GM18907 (cell line): ENCODE measurements around the gene BRI3.

Experiments used
- ATAC-seq: cut with Tn5 transposase; IDR thresholded peaks from one replicate; pipeline ENCODE4 v1.9.1; 2021; ENCODE audit warnings: mild to moderate bottlenecking, moderate library complexity; ENCODE audit not compliant: unreplicated experiment

Gene BRI3

DNA sequence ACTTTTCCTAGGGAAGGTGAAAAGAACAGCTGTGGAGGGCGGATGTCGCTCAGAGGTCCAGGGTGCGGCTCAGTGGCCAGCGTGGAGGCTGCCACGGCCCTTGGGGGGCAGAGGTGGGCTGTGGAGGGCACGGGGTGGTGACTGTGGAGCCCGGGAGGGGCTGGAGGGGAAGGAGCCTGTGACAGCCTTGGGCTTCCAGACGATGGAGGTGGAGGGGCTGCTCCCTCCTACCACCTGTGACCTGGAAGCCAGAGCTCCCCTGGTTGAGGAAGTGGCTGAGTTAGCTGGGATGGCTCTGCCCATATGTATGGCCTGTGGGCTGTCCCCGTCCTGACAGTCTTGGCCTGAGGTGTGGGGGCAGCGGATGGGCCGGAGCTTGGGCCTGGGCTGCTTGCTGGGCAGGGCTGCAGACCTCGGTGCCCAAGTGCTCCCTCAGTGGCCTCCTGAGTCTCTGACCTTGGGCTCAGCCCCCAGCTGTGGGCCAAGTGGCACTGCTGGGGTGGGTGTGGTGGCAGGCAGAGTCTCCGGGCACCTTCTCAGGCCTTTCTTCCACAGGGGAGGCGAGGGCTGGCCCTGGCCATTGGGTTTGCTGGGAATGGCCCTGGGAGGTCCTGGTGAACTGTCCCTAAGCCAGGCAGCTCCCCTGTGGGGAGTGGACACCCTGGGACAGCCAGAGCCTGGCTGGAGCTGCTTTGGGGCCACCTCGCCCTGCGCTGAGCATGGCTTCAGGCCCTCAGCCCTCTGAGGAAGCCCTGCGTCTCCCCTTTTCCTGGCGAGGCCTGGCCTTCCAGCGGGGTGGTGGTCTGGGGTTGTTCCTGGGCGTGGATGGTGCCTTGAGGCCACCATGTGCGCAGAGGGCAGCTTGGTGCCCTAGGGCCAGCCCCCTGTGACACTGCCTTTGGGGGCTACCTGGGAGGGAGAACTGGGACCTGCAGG lies 3.9 kb downstream of the BRI3 start:
- ATAC-seq, result no peak

GRCh38 chr7:98286093-98286539 lies 4.6 kb downstream of the BRI3 start:
- ATAC-seq, result no peak

DNA sequence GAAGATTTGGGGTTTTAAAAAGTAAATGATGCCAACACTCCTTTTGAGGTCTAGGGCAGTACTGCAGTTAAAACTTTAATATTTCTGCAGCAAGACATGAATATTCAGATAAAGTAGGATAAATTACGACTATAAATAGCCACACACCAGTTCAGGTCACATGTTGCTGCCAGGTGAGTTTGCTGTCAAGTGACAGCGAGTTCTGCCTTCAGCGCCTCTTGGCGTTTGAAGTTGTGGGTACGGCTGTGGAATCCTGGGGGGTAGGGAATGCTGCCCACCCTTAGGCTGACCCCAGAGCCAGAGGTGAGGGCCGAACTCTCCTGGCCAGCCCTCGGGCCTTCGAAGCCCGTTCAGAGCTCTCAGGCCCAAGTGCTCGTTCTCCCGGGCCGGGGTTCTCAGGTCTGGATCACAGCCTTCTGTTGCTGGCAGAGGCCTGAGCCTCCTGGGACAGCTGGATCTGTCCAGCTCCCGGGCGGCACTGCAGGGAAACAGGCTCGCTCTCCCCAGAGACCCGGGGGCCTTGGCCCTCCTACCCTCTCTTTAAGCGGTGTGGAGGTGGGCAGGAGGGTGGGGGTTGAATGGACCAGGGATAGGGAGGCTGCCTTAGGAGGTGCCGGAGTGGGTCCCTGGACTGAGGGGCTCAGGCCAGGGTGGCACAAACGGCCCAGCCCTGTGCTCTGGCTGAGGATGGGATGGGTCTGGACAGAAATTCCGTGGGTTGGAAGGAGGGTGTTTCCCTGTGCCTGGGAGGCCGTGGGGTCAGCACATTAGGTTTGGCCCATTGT lies 5.4 kb downstream of the BRI3 start:
- no peak for ATAC-seq

DNA sequence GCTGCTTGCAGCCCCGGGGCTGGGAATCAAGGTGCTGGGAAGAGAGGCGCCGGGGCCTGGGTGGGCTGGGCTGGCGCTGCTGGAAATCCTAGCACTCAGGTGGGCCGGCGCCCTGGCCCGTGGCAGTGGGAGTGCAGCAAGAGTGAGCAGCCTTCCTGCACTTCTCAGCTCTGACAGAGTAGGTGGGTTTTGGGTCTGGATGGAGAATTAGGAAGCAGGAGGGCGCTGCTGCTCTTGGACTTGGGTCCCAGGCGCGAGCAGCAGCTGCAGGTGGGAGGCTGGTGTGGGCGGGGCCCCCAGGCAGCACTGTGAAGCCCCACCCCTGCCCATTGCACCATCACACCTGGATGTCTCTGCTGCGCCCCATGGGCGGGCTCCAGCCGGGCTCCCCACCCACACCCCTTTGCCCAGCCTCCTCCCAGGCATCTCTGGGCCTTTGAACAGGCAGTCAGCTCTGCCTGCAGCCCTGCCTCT lies 6.0 kb downstream of the BRI3 start:
- no peak for ATAC-seq

DNA sequence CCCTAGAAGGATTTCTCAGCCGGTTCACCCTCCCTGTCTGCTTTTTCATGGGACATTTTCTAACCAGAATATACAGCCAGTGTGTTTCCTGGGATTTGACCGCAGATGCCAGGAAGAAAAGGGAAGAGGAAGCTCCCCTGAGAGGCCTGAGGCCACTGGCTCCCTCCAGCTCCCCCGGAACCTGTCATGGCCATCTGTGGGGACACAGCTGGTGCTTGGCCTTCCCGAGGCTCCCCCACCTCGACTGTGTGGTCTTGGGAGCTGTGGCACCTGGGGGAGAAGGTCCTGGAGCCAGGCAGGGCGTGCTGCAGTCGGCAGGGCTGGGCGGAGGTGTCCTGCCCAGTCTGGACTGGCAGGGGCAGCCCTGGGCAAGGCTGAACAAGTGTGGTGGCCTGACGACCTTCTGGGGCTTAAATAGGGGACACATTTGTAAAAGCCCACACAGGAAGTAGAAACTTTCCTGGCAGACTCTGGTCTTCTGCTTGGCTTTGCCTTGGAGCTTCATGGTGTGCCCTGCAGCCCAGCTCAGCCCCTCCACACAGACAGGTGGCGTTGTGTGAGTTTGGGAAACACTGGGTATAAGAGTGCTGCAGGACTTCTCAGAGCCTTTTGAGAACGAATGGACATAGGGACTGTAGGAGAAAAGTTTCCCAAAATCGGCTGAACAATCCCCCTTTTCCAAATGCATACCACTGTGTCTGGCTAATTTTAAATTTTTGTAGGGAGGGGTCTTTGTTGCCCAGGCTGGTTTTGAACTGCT lies 6.8 kb downstream of the BRI3 start:
- no peak for ATAC-seq

DNA sequence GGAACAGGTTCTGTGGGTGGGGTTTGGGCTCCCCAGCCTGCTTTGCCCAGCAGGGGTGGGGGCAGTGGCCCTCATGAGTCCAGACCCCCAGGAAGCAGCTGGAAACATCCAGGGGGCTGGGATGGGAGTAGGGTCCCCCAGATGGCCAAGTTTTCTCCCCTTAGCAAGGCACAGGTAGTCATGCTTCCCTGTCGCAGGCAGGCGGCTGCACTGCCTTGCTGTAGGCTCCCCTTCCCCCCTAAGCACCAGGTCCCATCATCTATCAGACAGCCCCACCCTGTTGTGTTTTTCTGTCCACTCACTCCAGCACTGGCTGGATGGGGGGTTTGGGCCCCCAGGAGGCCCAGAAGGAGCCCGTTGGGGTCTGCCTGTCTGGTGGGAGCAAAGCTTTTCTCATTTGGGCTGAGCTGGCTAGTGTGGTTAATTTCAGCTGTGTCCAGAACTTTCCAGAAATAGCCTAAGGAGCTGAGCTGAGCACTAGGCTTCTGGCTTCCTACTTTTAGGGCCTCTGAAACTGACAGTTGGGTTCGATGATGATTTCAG lies 7.9 kb downstream of the BRI3 start:
- ATAC-seq, result no peak

DNA sequence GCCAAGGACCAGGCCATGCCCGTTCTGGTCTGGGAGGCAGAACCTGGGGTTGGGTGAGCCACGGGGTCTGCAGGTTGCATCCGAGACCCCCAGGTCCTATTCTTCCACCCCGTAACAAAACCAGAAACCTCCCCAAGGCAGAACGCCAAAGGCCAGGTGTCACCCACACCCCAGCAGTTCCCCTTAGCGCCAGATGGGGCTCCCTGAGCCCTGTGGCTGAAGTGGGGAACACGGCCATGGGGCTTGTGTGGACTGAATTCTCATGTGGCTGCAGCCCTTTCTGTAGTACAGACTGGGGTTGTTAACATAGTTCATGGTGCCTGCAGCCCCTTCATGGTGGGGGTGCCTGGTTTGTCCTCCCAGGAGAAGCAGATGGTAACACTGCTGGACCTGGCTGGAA lies 10.2 kb downstream of the BRI3 start:
- ATAC-seq, result no peak

GRCh38 chr7:98293265-98293664 lies 11.8 kb downstream of the BRI3 start:
- ATAC-seq, result no peak

- no peak for ATAC-seq
Measured at GRCh38 chr7:98293746-98294145, 12.3 kb downstream of the BRI3 start.

GRCh38 chr7:98294326-98294725 lies 12.8 kb downstream of the BRI3 start:
- no peak for ATAC-seq

DNA sequence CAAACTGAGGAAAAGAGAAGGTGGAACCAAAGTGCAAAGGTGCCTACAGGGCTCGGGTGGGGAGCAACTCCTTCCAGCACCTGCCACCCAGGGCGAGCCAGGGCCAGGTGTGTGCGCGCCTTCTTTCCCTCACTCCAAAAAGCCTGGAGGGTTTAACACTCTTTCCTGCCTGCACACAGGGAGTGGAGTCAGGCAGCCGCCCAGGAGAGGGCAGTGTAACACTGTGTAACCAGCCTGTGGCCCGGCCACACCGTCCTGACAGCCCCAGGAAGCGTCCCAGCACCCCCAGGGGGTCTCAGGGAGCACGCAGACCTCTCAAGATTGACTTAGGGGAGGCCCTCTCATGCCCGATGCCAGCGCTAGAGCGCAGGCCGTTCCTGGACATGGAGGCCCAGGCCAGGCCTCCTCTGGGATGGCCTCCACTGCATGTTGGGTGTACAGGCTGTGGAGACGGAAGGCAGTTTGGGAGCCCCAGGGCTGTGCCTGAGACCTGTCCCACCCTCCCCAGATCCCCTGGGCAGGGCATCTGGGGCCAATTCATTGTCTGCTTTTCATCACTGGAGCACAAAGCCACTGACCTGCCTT lies 13.4 kb downstream of the BRI3 start:
- ATAC-seq, result peak; percentile 67

GRCh38 chr7:98295467-98296192 lies 14.1 kb downstream of the BRI3 start:
- no peak for ATAC-seq

GRCh38 chr7:98296833-98297232 lies 15.3 kb downstream of the BRI3 start:
- ATAC-seq, result no peak

DNA sequence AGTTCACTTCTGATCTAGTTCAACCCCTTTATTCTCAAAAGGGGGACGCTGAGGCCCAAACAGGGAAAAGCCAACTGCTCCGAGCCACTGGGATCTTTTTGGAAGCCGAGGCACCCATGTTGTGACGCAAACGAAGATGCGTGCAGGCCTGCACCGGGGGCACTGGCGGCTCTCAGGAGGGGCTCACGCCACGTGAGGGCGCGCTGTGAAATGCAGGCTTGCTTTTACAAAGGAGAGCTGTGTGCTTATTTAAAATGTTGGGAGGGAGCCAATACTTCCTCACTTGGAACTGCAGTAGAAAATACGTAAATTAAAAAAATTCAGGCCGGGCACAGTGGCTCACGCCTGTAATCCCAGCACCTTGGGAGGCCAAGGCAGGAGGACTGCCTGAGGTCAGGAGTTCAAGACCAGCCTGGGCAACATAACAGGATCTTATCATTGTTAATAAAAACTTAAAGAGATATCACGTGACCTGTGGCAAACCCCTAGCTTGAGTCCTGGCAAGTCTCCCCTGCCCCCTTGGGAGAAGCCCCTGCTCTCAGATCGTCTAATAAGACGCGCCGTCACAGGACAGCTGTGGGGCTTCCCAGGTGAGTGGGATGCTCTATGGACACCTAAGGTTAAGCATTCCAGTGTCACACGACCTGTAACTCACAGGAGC lies 16.3 kb downstream of the BRI3 start:
- ATAC-seq, result no peak

DNA sequence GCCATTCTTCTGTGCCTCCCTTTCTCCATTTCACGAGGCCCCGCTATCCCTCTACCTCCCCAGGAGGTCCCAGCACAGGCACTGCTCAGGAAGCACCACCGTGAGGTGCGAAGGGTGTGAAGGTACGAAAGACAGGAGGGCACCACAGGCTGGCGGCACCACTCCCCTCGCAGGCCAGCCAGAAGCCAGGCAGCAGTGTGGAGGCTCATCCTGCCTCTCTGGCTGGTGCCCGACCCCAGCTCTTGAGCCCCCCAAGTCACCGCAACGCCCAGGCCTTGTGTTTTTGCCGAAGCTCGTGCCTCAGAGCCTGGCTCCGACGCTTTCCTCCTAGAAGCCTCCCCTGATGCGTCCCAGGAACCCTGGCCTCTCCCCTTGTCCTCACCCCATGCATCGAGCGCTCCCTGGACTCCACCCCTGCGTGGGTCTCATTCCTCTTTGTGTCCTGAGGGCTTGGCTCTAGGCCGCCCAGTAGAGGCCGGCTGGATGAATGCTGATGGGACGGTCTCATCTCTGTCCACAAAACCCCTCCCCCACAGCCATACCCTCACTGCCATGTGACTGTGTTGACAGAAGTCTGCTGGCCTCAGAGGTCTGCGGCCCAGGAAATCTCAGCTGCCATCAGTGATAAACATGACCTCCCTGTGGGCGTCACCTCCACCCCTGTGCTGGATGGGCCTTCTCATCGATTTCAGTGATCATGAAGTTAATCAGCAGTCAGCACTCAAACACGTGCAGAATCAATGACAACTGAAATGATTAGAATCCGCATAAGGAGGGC lies 19.3 kb downstream of the BRI3 start:
- ATAC-seq, result no peak

- no peak for ATAC-seq
Measured at GRCh38 chr7:98301693-98302470, 20.4 kb downstream of the BRI3 start.

GRCh38 chr7:98303176-98303865 lies 21.8 kb downstream of the BRI3 start:
- ATAC-seq, result no peak
